22Rv1 (cell line): Measurements from ENCODE around the gene TRIM2.
A peak's percentile ranks its signal among the peaks of the same experiment; 100 is the strongest.

ENCODE experiments used
- H3K27ac ChIP-seq: fragments of 450-650 bp; 2 replicates; pipeline ENCODE4 v1.5.1; 2017
- ZFX ChIP-seq: fragments of 450-650 bp; IDR thresholded peaks from 2 replicates; pipeline ENCODE4 v1.6.1; 2017; ENCODE audit warnings: antibody characterized with exemption, borderline replicate concordance
- TF ChIP-seq, protein P1 (sequence below): fragments of 450-650 bp; IDR thresholded peaks from 2 replicates; pipeline ENCODE4 v1.5.1; 2017; ENCODE audit warnings: mild to moderate bottlenecking

TRIM2 gene

DNA sequence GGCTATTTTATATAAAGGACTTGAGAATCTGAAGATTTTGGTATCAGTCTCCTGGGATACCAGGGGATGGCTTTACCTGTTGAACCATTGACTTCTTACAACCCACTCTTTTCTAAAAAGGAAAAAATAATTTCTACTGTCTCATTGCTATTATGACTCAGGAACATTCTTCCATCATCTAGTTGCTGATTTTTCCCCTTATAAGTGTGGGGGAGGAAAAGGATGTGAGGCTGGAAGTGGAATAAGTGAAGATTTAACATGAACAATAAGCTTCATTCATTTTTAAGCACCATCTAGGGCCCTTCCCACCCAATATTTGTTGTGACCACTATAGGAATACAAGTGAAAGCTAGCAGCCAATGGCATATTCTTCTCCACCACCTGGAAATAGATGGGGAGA is 129.6 kb downstream of the TRIM2 start:
- no peak for TF ChIP-seq ZFX
- TF ChIP-seq, protein P1, sequence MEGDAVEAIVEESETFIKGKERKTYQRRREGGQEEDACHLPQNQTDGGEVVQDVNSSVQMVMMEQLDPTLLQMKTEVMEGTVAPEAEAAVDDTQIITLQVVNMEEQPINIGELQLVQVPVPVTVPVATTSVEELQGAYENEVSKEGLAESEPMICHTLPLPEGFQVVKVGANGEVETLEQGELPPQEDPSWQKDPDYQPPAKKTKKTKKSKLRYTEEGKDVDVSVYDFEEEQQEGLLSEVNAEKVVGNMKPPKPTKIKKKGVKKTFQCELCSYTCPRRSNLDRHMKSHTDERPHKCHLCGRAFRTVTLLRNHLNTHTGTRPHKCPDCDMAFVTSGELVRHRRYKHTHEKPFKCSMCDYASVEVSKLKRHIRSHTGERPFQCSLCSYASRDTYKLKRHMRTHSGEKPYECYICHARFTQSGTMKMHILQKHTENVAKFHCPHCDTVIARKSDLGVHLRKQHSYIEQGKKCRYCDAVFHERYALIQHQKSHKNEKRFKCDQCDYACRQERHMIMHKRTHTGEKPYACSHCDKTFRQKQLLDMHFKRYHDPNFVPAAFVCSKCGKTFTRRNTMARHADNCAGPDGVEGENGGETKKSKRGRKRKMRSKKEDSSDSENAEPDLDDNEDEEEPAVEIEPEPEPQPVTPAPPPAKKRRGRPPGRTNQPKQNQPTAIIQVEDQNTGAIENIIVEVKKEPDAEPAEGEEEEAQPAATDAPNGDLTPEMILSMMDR = no peak
- no peak overlapping the region for H3K27ac ChIP-seq

DNA sequence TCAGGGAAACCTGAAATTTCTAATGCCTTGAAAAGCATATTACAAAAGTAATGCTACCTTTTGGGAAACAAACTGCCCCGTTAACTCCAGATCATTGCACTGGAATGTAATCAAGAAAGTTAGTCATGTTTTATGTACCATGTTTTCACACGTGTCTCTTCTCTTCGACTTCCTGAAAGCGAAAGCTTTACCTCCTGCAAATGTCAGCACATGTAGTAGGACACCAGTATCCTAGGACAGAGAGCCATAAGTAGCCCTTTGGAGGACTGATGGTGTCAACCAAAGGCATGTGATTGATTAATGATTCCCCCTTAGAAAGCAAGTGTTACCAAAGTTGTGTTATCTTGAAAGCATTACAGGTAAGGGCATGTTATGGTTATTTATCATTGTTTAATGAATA is 131.4 kb downstream of the TRIM2 start:
- no peak overlapping the region for H3K27ac ChIP-seq
- TF ChIP-seq ZFX = no peak
- TF ChIP-seq, protein P1 = no peak

DNA sequence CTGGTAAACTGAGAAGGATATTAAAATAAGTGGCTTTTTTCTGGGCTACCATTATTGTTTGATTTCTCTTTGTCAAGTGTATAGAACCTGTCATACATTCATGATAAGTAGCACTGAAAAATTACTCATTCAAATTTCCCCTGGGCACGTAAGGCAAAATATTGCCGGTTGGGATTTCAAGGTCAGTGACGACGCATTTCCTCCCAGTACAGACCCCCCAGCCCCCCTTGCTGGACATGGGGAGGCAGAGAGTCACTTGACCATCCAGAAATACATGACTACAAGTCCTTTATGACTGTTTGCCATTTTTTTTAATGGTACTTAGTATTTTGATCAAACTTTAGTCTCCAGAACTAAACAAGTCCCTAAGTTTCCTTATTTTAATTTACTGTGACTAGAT is 133.4 kb downstream of the TRIM2 start:
- H3K27ac ChIP-seq = no peak overlapping the region
- TF ChIP-seq ZFX = no peak

DNA sequence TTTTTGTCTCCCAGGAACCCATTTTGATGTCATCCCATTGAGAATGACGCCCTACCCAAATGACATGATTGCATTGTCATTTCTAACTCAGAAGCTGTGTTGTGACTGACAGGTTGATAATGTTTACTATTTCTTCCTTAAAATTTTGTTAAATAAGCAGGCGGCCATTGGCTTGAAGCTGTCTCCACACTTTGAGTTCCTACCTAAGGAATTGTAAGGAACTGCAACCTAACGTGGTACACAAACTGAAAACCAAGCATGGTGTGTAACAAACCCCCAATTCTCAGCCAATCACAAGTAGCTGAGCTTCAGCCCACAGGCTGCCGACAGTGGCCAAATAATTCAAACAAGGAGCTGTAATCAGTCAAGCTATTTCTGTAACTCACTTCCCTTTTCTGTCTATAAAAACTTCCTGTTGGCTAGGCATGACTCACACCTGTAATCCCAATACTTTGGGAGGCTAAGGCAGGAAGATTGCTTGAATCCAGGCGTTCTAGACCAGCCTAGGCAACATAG is 137.4 kb downstream of the TRIM2 start:
- H3K27ac ChIP-seq = no peak overlapping the region
- TF ChIP-seq, protein P1 = no peak
- TF ChIP-seq ZFX = no peak

DNA sequence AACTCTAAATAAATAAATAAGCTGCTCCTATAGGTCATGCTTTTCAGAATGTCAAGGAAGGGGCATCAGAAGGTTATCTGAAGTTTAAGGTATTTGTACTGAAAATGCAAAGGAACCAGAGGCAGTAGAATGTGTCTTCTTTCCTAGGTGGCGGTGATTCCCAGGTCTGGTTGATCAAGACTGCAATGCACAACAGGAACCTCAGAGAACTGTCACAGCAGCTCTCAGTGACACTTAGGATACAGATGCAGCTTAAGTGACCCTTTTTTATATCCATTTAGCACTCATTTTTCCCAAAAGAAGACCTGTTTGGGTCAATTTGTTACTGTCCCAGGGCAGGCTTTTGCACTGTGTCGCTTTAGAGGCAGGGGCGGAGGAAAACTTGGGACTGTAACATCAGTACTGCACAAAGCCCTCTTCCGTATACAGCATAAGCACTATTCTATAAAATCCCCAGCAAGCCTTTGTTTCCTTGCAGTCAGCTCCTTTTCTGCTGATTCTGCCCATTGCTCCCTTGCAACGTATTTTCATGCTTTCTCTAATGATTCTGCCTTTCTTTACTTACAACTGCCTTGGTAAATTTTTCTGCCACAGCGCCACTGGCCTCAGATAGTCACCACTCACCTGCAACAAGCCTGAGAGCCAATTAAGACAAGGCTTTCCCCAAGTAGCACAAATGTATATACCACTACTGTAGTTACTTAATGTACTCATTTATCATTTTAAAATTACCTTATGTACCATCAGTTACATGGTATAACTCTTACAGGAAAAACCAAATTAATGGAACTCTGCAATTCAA is 138.7 kb downstream of the TRIM2 start:
- no peak for TF ChIP-seq ZFX
- TF ChIP-seq, protein P1 = no peak
- H3K27ac ChIP-seq = no peak overlapping the region

DNA sequence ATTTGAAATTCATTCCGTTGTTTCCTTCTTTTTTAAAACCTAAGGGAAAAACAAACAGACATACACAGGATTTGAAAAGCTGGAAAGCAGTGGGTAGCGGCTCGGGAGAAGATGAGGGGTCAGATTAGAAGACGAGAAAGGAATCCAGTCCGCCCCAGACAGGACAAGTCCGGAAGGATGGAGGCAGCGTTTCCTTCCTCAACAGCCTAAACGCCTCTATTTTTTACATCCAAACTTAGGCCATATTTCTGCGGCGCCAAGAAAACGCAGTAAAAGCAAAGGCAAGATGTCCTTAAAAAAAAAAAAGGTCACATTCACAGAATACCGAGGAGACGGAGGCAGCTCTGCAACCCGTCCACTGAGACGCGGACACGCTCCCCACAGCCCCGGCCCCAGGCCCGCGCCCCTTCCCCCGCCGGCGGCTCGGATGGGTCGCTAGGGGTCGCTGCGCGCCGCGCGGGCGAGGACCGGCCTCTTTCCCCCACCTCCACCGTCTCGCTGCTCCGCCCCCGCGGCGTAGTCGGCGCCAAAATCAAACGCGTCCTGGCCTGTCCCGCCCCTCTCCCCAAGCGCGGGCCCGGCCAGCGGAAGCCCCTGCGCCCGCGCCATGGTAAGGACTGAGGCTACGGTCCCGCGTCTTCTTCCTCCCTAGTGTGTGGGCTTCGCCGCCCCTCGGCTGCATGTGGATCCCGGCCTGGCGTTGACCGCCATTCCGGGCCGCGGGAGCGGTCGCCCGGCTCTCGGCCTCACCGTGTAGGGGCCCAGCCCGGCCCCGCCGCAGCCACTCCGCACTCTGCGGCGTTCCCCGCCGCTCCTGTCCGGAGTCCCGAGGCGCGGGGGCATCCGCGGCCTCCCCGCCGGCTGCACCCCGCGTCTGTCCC is 140.1 kb downstream of the TRIM2 start, which contains the start of gene MND1:
TSS of gene MND1 (plus strand) at position 558 of the 881 bp plus-strand sequence. CDS start at position 608, 50 bp downstream.
- no peak for TF ChIP-seq ZFX
- TF ChIP-seq, protein P1 = peak; percentile 98
- H3K27ac ChIP-seq = peak within 1 kb of the TSS; percentile 62
